ENCODE measurements around the gene SEZ6.

The SEZ6 gene

DNA sequence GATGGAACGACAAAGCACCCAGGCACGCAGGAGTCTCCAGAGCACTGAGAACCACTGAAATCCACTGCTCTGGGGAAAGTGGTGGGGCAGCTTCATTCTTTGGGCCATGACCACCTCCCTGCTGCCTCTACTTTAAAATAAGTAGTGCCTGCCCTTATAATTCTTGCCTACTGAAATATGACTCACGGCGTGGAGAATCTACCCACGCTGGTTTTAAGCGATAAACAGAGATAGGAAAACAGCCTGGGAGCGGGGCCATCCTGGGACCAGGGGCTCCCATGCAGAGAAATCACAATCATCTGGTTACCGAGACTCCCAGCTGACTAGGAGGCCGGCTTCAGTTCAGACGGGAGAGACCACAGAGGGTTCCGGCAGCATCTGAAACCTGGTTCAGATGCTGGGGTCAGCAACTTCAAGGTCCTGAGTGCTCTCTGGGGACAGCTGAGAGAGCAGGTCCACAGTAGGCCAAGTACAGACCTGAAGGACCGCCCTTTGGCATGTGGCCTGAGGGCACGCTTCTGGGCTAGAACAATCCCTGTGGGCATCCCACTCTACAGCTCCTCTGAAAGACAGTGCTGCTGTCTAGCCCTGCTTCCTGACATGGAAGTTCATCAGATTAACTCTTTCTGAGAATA is 94.3 kb downstream of the SEZ6 start:
- Histone ChIP-seq H3K9me3 (ENCODE audit: control insufficient read depth in 2 of 2, low read length in 2 of 2) (no peaks in the 10 kb centered on the region), H3K27me3 (ENCODE audit: control insufficient read depth in 2 of 2, insufficient read depth in 2 of 2, low read length in 2 of 2) (no peaks in the 10 kb centered on the region), H3K36me3 (ENCODE audit: control insufficient read depth in 2 of 2, insufficient read depth in 2 of 2, low read length in 2 of 2) (peaks cover 86 to 88% of the 10 kb centered on the region in 2 donors), H3K4me1 (ENCODE audit: control insufficient read depth in 2 of 2, insufficient read depth in 2 of 2, low read length in 2 of 2) (peaks cover 18 to 23% of the 10 kb centered on the region in 2 donors), H3K27ac (ENCODE audit: low read depth in 2 of 2, low read length in 2 of 2) (peak overlapping the region in 1 of 2 donors; percentile 59), H3K9ac (ENCODE audit: low read depth in 1 of 2, low read length in 2 of 2) (no peak overlapping the region), H3K4me3 (ENCODE audit: low read length in 2 of 2) (no peak overlapping the region)

DNA sequence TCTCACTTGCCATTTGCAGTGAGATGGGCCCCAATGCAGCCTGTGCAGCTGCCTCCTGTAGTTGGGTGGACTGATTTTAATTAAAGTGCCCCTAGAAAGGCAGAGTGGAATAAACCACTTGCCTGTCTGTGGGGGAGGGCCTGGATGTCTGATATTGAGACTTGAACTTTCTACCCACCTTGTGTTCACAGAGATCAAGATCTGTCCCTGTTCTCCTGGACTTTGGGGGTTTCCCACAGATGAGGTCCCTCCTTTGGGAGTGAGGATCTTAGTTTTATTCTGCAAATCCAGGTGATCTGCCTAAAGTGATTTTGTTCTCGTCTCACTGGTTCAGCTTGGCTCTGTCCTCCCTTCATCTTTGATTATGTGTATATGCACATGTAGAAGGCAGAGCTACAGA is 95.3 kb downstream of the SEZ6 start:
- Histone ChIP-seq H3K4me1 (ENCODE audit: control insufficient read depth in 2 of 2, insufficient read depth in 2 of 2, low read length in 2 of 2) (peaks cover 18 to 23% of the 10 kb centered on the region in 2 donors), H3K36me3 (ENCODE audit: control insufficient read depth in 2 of 2, insufficient read depth in 2 of 2, low read length in 2 of 2) (peaks cover 85% of the 10 kb centered on the region in 2 donors), H3K4me3 (ENCODE audit: low read length in 2 of 2) (no peak overlapping the region), H3K9ac (ENCODE audit: low read depth in 1 of 2, low read length in 2 of 2) (no peak overlapping the region), H3K27ac (ENCODE audit: low read depth in 2 of 2, low read length in 2 of 2) (no peak overlapping the region), H3K9me3 (ENCODE audit: control insufficient read depth in 2 of 2, low read length in 2 of 2) (no peaks in the 10 kb centered on the region), H3K27me3 (ENCODE audit: control insufficient read depth in 2 of 2, insufficient read depth in 2 of 2, low read length in 2 of 2) (no peaks in the 10 kb centered on the region)

- Histone ChIP-seq H3K27me3 (ENCODE audit: control insufficient read depth in 2 of 2, insufficient read depth in 2 of 2, low read length in 2 of 2) (no peaks in the 10 kb centered on the region), H3K4me3 (ENCODE audit: low read length in 2 of 2) (no peak overlapping the region), H3K36me3 (ENCODE audit: control insufficient read depth in 2 of 2, insufficient read depth in 2 of 2, low read length in 2 of 2) (peaks cover 70% of the 10 kb centered on the region in 2 donors), H3K9ac (ENCODE audit: low read depth in 1 of 2, low read length in 2 of 2) (no peak overlapping the region), H3K27ac (ENCODE audit: low read depth in 2 of 2, low read length in 2 of 2) (peak overlapping the region; percentile 39 to 60), H3K9me3 (ENCODE audit: control insufficient read depth in 2 of 2, low read length in 2 of 2) (no peaks in the 10 kb centered on the region), H3K4me1 (ENCODE audit: control insufficient read depth in 2 of 2, insufficient read depth in 2 of 2, low read length in 2 of 2) (peaks cover 23 to 26% of the 10 kb centered on the region in 2 donors)
Observed at GRCh38 chr17:28908640-28909167, 97.1 kb downstream of the SEZ6 start.

GRCh38 chr17:28907709-28908475 is 97.9 kb downstream of the SEZ6 start:
- H3K4me1 ChIP-seq (ENCODE audit: control insufficient read depth in 2 of 2, insufficient read depth in 2 of 2, low read length in 2 of 2): peaks cover 28% of the 10 kb centered on the region in 2 donors
- no peak overlapping the region for H3K9ac ChIP-seq (ENCODE audit: low read depth in 1 of 2, low read length in 2 of 2)
- H3K4me3 ChIP-seq (ENCODE audit: low read length in 2 of 2): no peak overlapping the region
- H3K36me3 ChIP-seq (ENCODE audit: control insufficient read depth in 2 of 2, insufficient read depth in 2 of 2, low read length in 2 of 2): peaks cover 61% of the 10 kb centered on the region in 2 donors
- no peaks in the 10 kb centered on the region for H3K27me3 ChIP-seq (ENCODE audit: control insufficient read depth in 2 of 2, insufficient read depth in 2 of 2, low read length in 2 of 2)
- peak overlapping the region; percentile 39 to 60 for H3K27ac ChIP-seq (ENCODE audit: low read depth in 2 of 2, low read length in 2 of 2)
- H3K9me3 ChIP-seq (ENCODE audit: control insufficient read depth in 2 of 2, low read length in 2 of 2): no peaks in the 10 kb centered on the region

GRCh38 chr17:28906706-28907438 is 99.0 kb downstream of the SEZ6 start:
- Histone ChIP-seq H3K9ac (ENCODE audit: low read depth in 1 of 2, low read length in 2 of 2) (no peak overlapping the region), H3K27me3 (ENCODE audit: control insufficient read depth in 2 of 2, insufficient read depth in 2 of 2, low read length in 2 of 2) (no peaks in the 10 kb centered on the region), H3K4me3 (ENCODE audit: low read length in 2 of 2) (no peak overlapping the region), H3K9me3 (ENCODE audit: control insufficient read depth in 2 of 2, low read length in 2 of 2) (no peaks in the 10 kb centered on the region), H3K27ac (ENCODE audit: low read depth in 2 of 2, low read length in 2 of 2) (peak overlapping the region in 1 of 2 donors; percentile 20), H3K36me3 (ENCODE audit: control insufficient read depth in 2 of 2, insufficient read depth in 2 of 2, low read length in 2 of 2) (peaks cover 51 to 53% of the 10 kb centered on the region in 2 donors), H3K4me1 (ENCODE audit: control insufficient read depth in 2 of 2, insufficient read depth in 2 of 2, low read length in 2 of 2) (peaks cover 21 to 25% of the 10 kb centered on the region in 2 donors)

- H3K4me3 ChIP-seq (ENCODE audit: low read length in 2 of 2): no peak overlapping the region
- peaks cover 46 to 47% of the 10 kb centered on the region in 2 donors for H3K36me3 ChIP-seq (ENCODE audit: control insufficient read depth in 2 of 2, insufficient read depth in 2 of 2, low read length in 2 of 2)
- no peaks in the 10 kb centered on the region for H3K9me3 ChIP-seq (ENCODE audit: control insufficient read depth in 2 of 2, low read length in 2 of 2)
- peaks cover 22 to 25% of the 10 kb centered on the region in 2 donors for H3K4me1 ChIP-seq (ENCODE audit: control insufficient read depth in 2 of 2, insufficient read depth in 2 of 2, low read length in 2 of 2)
- no peak overlapping the region for H3K9ac ChIP-seq (ENCODE audit: low read depth in 1 of 2, low read length in 2 of 2)
- no peaks in the 10 kb centered on the region for H3K27me3 ChIP-seq (ENCODE audit: control insufficient read depth in 2 of 2, insufficient read depth in 2 of 2, low read length in 2 of 2)
- no peak overlapping the region for H3K27ac ChIP-seq (ENCODE audit: low read depth in 2 of 2, low read length in 2 of 2)
Observed at GRCh38 chr17:28906276-28906675, 99.6 kb downstream of the SEZ6 start.

Measured in mucosa of rectum (tissue), 2 donors.